HepG2 (cell line): ENCODE results near the gene PRDX4. TPM values are rescaled to one million over a fixed set of nuclear protein-coding genes. Genes with fewer than 3 reads are reported as not detected.

Experiments used
- BORCS8-MEF2B ChIP-seq: sonication (generic); formaldehyde crosslinking; IDR thresholded peaks from 2 replicates; pipeline ENCODE4 v1.8.0; 2022; ENCODE audit warnings: mild to moderate bottlenecking, missing genetic modification reagents
- BRCA1 ChIP-seq: sonication (generic); formaldehyde crosslinking; IDR thresholded peaks from 2 replicates; pipeline ENCODE4 v1.4.0; 2020; ENCODE audit warnings: missing genetic modification reagents
- GMEB1 ChIP-seq: sonication (generic); formaldehyde crosslinking; IDR thresholded peaks from 2 replicates; pipeline ENCODE4 v1.5.1; 2020; ENCODE audit warnings: missing genetic modification reagents, mild to moderate bottlenecking, borderline replicate concordance
- TBP ChIP-seq: sonication (generic); formaldehyde crosslinking; IDR thresholded peaks from 2 replicates; pipeline ENCODE4 v1.5.0; 2020; ENCODE audit warnings: missing genetic modification reagents
- ZNF646 ChIP-seq: sonication (generic); formaldehyde crosslinking; IDR thresholded peaks from 2 replicates; pipeline ENCODE4 v1.9.0; 2021; ENCODE audit warnings: mild to moderate bottlenecking, missing genetic modification reagents
- ZNF691 ChIP-seq: sonication (generic); formaldehyde crosslinking; IDR thresholded peaks from 2 replicates; pipeline ENCODE4 v1.4.0; 2020; ENCODE audit warnings: missing genetic modification reagents, low read depth, mild to moderate bottlenecking, borderline replicate concordance
- polyA plus RNA-seq, 8 experiments: library from polyadenylated mRNA; depleted of rRNA in 3 of 8; stranded (reverse) in 7 of 8; unstranded in 1 of 8; fragments of >200 nt; fragmentation: Illumina TruSeq in 4 of 8; extraction: Trizol in 4 of 8; gene quantifications; 2 replicates each; pipeline versions ENCODE4 v1.2.1 to v1.2.3, GENCODE V29; 2011 to 2016; ENCODE audit warnings: low read depth in 4 of 8, missing spikeins in 1 of 8, mixed read lengths in 1 of 8; ENCODE audit not compliant: insufficient read depth in 1 of 8
- total RNA-seq, 5 experiments: library from RNA; depleted of rRNA; stranded (reverse); fragments of >200 nt; fragmentation: Illumina TruSeq; extraction: Trizol; gene quantifications; 2 replicates each; pipeline ENCODE4 v1.2.3, GENCODE V29; 2016; ENCODE audit warnings: low read depth in 1 of 5

PRDX4 gene
- total and polyA plus RNA-seq, 2 of the 13 experiments (the other 11 are each of a cell fraction or from before 2014, with no cell fraction given), result 217 to 252 TPM

- no peak for TF ChIP-seq ZNF691 (CRISPR knock-in tag)
- no peak for TF ChIP-seq ZNF646
- TF ChIP-seq GMEB1, result no peak
- no peak for TF ChIP-seq BRCA1 (CRISPR knock-in tag)
- TF ChIP-seq BORCS8-MEF2B (CRISPR knock-in tag), result no peak
- TF ChIP-seq TBP, result no peak
- TF ChIP-seq, all 625 proteins: peak for 0
Observed at GRCh38 chrX:23664496-23664895, 2.8 kb upstream of the PRDX4 start (continued).
